NCI-H524 treated with DMSO at 0.1 percent for 48 hours (cell line): ENCODE measurements around the gene AK1.

Experiments
- DNase-seq: peaks from one replicate; lab custom pipeline; 2025; lab: John Stamatoyannopoulos, UW

AK1 gene

DNA sequence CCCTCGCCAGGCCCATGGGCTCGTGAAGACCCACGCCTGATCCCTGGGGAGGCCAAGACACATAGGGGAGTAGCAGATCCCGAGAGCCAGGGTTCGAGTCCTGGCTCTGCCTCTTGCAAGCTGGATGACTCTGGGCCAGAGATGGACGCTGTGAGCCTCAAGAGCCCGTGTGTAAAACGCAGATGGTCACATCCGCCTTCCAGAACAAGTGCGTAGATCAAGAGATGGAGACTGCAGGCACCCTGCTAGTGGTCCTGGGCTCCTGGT, 31.1 kb upstream of the AK1 start:
- no peak for DNase-seq

DNA sequence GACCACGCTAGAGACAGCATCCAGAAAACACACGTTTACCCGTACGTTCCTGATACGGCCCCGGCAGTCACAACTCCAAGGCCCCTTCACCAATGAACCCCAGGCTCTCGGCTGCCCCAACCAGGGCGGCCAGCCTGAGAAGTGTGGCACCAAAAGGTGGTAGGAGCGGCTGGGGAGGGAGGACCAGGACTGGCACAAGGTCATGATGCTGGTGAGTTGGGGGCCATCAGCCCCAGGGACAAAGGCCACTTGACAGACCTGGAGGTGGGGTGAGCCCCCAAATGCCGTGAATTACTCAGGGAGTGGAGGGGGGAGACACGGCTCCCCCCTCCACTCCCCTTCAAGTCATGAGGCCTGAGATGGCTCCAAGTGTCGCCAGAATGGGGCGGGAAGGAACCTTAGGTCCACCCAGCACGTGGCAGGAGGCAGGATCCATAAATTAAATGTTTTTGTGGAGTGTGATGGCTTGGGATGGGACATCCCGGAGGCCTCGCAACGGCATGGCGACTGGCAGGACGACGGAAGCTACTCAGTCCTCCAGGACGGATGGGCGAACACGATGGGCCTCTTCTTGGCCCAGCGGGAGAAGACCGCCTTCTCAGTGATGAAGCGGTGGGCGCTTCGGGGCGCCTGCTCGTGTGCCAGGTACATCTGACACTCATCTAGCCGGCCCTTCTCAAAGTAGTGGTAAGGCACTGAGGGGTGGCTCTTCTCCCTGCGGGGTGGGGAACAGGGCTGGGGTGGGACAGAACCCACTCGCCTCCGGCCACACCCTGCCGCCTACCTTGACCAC, 30.6 kb upstream of the AK1 start:
- no peak for DNase-seq

- no peak for DNase-seq
Measured at GRCh38 chr9:127905788-127906191, 28.3 kb upstream of the AK1 start.

DNA sequence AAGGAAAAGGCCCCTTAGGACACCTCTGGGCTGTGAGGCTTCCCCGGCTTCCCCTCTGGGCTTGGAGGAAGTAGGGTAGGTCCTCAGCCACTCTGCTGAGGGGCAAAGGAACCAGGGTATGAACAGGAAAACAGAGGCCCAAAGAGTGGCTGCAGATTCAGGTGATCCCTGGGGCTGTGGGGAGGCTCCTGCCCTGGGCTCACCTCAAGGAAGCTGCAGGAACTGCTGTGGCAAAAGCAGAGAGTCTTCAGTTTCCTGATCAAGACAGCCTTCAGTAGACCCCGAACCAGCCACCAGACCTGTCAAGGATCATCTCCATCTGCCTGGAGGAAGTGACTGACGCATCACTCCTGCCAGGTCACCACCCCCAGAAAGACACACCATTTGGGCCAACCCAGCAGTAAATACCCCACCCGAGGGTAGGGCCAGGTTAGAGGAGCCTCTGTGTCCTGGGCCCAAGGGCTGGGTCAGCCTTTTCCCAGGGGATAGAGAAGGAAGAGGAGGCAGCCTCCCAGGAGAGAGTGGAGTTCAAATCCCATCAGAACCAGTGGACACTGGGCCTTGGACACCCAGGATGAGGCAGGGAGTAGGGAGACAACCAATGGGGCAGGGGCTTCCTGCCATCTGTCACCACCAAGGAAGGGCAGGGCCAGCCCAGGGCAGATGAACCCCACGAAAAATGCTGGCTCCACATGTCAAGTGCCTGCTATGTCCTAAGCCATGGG, 27.7 kb upstream of the AK1 start:
- DNase-seq = no peak

DNA sequence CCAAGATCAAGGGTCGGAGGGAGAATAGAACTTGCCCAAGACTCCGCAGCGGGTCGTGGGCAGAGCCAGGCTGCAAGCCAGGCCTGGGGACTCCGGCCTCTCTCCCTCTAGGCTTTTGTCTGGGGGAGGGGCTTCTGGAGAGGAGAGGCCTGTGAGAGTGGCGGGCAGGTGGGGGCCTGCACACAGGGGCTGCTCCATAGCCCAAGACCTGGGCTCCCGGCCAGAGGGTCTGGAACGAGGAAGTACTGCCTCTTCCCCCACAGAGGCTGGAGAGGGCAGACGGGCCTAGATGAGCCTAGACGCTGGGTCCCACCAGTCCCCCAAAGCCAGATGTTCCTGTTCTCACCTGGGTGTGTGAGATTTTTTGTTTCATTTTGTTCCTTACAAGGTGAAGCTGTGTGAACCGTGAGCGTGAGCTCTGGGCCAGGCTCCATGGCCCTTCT, 27.1 kb upstream of the AK1 start:
- DNase-seq = no peak

- no peak for DNase-seq
Measured at GRCh38 chr9:127903557-127904475, 26.3 kb upstream of the AK1 start.

DNA sequence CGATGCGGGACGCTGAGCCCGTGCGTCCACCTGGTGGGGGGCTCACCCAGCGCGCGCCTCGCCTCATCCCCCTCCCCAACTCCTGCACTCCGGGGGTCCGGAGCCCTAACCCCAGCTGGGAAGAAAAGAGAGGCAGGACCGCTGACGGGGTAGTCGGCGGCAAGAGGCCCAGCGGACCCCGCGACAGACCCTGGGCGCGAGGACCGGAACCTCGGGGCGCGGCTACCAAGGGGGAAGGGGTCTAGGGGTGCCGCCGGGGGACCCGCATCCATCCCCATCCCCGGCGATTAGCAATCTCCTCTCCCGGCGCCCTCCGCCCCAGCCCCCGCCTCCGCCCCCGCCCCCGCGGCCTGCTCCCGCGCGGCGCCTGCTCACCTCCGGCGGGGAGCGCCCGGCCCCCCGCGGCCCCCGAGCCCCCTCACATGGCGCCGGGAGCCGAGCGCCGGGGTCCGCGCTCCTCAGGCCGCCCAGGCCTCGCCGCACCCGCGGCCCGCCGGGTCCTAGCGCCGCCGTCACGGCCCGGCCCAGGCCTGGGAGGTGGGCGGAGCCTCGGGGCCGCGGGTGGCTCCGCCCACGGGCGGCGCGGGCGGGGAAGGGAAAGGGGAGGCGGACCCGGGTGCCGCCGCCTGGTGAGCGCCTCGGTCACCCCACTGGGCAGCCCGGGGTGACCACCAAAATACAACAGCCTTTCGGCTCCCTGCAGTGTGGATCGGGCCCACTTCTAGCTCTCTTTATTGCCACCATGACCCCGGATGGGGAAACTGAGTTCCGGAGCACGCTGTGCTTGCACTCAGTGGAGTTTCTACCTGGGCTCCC, 21.9 kb upstream of the AK1 start, which contains the start of gene ST6GALNAC6:
Gene ST6GALNAC6, minus strand, starts transcription at position 476 of the 816 bp plus-strand sequence. CDS start 1,622 bp downstream, outside the sequence.
- DNase-seq = no peak

DNA sequence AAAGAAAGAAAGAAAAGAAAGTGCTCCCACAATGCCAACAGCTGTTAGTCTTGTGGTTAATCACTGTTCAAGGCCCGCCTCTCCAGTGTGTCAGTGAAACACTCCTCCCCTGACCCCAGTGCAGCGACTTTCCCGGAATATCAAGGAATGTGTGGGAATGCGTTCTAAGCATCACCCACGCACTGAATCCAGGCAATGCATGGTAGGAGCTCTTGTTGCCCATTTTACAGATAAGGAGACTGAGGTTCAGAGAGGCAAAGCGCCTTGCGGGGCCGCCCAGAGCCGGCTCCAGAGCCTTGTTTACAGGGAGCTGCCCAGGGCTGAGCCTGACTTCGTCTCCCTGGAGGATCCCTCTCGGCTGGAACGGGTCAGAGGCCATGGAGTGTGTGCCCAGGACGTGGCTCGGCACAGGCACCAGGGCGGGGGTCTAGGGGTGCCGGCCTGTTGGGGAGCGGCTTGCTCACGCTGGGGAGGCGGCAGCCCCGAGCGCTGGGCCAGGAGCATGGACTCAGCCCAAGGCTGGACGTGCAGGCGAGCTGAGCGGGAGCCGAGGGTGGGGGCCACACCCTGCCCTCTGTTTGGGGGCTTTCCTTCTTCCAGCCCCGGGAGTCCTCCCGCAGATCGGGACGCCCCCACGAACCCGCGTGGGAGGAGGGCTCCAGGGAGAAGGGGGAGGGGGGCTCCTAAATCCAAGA, 21.1 kb upstream of the AK1 start:
- DNase-seq = no peak

GRCh38 chr9:127897193-127897692, 19.8 kb upstream of the AK1 start:
- no peak for DNase-seq

DNA sequence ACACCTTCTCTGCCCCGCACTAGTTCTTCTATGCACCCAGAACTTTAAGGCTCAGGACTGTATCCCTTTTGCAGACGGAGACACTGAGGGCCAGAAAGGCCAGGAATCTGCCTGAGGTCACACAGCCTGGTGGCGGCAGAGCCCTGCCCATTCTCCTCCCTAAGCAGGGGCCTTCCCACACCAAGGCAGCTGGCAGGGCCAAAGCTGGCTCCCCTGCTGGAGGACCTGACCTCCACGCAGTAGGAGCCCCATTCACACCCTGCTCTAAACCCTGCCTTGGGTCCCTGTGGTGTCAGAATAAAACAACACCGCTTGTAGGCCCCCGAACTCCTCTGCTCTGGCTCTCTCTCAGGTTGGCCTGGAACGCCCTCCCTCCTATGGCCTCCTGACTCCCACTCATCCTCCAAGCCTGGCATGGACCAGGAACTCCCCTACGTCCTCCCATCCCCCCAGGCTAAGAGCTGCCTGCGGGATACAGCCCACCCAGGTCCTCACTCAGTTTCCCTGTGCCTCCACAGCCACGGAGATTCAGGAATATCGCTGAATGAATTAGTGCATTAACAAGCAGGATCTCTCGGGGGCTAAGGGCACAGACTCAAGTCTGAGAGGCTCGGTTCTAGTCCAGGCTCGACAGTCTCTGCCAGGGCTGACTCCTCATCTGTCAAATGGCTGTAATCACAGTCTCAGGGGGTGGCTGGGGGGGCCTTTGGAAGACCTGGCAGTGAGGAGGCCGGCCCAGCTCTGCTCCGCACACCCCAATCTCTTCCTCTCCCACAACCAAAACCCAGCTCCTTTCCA, 19.1 kb upstream of the AK1 start:
- no peak for DNase-seq

GRCh38 chr9:127895811-127896210, 18.3 kb upstream of the AK1 start:
- no peak for DNase-seq

- DNase-seq = no peak
Measured at GRCh38 chr9:127893392-127893791, 15.9 kb upstream of the AK1 start.

GRCh38 chr9:127892831-127893230, 15.4 kb upstream of the AK1 start:
- no peak for DNase-seq

DNA sequence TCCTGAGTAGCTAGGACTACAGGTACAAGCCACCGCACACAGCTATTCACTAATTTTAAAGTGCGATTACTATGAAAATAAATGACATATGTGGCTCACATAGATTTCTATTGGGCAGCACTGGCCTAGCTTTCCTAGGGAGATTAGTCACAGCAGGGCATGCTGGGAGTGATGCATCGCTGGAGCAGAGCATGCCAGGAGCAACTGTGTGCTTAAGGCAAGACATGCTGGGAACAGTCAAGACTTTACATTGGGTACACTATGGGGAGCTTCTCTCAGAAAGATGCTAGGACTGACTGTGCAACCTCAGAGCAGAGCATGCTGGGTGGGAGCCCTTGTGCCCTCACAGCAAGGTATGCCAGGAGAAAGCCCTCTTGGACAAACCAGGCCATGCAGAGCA, 12.6 kb upstream of the AK1 start:
- no peak for DNase-seq

- DNase-seq = no peak
Measured at GRCh38 chr9:127887792-127888191, 10.3 kb upstream of the AK1 start.

- no peak for DNase-seq
Measured at GRCh38 chr9:127886401-127886972, 9.0 kb upstream of the AK1 start.

DNA sequence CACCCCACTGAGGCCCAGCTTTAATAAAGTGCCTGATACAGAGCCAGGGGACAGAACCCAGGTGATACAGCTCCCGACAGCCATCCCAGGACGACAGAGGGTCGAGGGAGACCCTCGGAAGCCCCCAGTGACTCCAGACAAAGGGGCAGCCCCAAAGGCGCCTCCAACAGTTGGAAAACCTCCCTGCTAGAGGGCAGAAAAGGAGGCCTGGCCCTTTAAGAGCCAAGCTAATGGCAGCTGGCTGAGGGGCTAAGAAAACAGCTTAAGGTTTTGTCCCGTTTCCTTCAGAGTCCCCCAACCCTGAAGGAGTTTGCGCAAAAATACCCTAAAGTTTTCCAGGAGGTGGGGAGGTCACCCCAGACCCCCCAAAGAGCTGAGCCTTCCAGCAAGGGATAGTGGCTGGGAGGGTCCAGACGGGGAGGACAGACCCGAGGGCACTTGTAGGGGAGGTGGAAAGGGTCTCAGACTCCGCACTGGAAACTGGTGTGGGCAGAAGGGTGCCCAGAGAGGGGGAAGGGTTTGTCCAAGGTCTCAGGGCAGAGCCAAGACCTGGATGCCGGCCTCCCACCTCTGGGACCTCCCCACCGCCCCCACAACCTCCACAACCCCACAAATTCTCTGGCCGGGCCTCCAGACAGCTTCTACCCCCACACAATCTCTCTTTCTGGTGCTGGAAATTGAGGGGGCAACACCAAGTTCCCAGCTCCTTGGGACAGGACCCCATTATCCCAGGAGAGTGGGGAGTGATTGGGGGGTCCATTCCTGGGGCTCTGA, 8.2 kb upstream of the AK1 start:
- no peak for DNase-seq

DNA sequence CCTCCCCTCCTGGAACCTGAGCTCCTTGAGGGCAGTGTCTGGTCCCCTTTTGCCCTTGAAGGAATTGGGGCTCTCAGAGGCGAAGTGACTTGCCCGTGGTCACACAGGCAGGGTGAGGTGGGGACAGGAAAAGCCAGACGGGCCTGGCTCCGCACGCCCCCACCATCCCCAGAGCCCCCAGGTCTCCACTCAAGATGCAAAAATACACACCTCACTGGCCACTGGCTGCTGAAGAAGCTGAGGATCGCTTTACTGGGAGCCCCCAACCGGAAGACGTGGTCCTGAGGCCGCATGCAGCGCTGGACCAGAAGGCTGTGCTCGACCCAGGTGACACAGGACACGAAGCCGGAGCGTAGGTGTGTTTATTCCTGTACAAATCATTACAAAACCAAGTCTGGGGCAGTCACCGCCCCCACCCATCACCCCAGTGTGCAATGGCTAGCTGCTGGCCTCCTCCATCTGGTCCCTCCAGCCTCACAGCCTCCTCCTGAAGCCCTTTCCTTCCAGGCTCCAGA, 7.6 kb upstream of the AK1 start:
- no peak for DNase-seq
